K562 (cell line): ENCODE measurements around the gene COQ9. TPM values are rescaled to one million over a fixed set of nuclear protein-coding genes. Genes with fewer than 3 reads are reported as not detected.

Source experiments
- ATF7 ChIP-seq: fragments of 450-650 bp; IDR thresholded peaks from 2 replicates; pipeline ENCODE4 v1.7.1; 2014; ENCODE audit warnings: mild to moderate bottlenecking, moderate library complexity
- BHLHE40 ChIP-seq: IDR thresholded peaks from 2 replicates; pipeline ENCODE4 v1.6.1; 2011; ENCODE audit warnings: low read length, improper control_type of control experiment
- CBFA2T2 ChIP-seq: fragments of 450-650 bp; conservative IDR thresholded peaks from 2 replicates; pipeline ENCODE4 v1.6.1; 2017; ENCODE audit warnings: mild to moderate bottlenecking
- CTBP1 ChIP-seq: fragments of 450-650 bp; IDR thresholded peaks from 2 replicates; pipeline ENCODE4 v1.6.1; 2016; ENCODE audit warnings: borderline replicate concordance
- ELF2 ChIP-seq: fragments of 250-450 bp; sonication (Bioruptor Pico); IDR thresholded peaks from 2 replicates; pipeline ENCODE4 v1.5.0; 2021; ENCODE audit warnings: mild to moderate bottlenecking
- KDM1A ChIP-seq, 2 experiments: fragments of 450-650 bp; IDR thresholded peaks; 2 replicates each; pipeline ENCODE4 v1.6.1; 2016; ENCODE audit warnings: mild to moderate bottlenecking in 2 of 2
- MTA1 ChIP-seq: fragments of 450-650 bp; IDR thresholded peaks from 2 replicates; pipeline ENCODE4 v1.6.1; 2017; ENCODE audit warnings: borderline replicate concordance
- NBN ChIP-seq: fragments of 450-650 bp; IDR thresholded peaks from 2 replicates; pipeline ENCODE4 v1.6.1; 2016; ENCODE audit warnings: low read depth, mild to moderate bottlenecking
- POU5F1 ChIP-seq: fragments of 150-350 bp; IDR thresholded peaks from 2 replicates; pipeline ENCODE4 v1.6.1; 2014; ENCODE audit warnings: borderline replicate concordance, low read length, low read depth, mild to moderate bottlenecking; ENCODE audit not compliant: partially characterized antibody
- RAD51 ChIP-seq: fragments of 450-650 bp; IDR thresholded peaks from 2 replicates; pipeline ENCODE4 v1.7.1; 2016; ENCODE audit warnings: low read depth, mild to moderate bottlenecking, borderline replicate concordance
- SMAD1 ChIP-seq: fragments of 150-350 bp; IDR thresholded peaks from 2 replicates; pipeline ENCODE4 v1.6.1; 2014; ENCODE audit warnings: low read length, low read depth; ENCODE audit not compliant: partially characterized antibody
- SMARCA4 ChIP-seq: fragments of 450-650 bp; IDR thresholded peaks from 2 replicates; pipeline ENCODE4 v1.6.1; 2016
- SRF ChIP-seq, 2 experiments: fragments of 250-450, 450-650 bp in 1 of 2; sonication (Bioruptor Pico) in 1 of 2; sonication (generic) in 1 of 2; formaldehyde crosslinking; IDR thresholded peaks; 2 replicates each; pipeline versions ENCODE4 v1.5.0 to v1.5.1; 2020 to 2022; ENCODE audit warnings: mild to moderate bottlenecking in 1 of 2, missing genetic modification reagents in 1 of 2
- ZEB2 ChIP-seq: fragments of 450-650 bp; IDR thresholded peaks from 2 replicates; pipeline ENCODE4 v1.6.1; 2016
- ZKSCAN1 ChIP-seq: fragments of 150-350 bp; IDR thresholded peaks from 2 replicates; pipeline ENCODE4 v1.6.1; 2016; ENCODE audit warnings: low read depth, low read length
- ZNF133 ChIP-seq: fragments of 250-450 bp; sonication (Bioruptor Pico); IDR thresholded peaks from 2 replicates; pipeline ENCODE4 v1.4.0; 2020; ENCODE audit warnings: mild to moderate bottlenecking
- ZNF263 ChIP-seq: sonication (generic); formaldehyde crosslinking; IDR thresholded peaks from 2 replicates; pipeline ENCODE4 v1.8.0; 2022; ENCODE audit warnings: mild to moderate bottlenecking, missing genetic modification reagents, borderline replicate concordance
- ZNF766 ChIP-seq: fragments of 200-800 bp; sonication (Bioruptor generic); conservative IDR thresholded peaks from 2 replicates; pipeline ENCODE4 v1.6.1; 2016; ENCODE audit warnings: missing genetic modification characterization, missing compliant biosample characterization
- ZNF780A ChIP-seq: fragments of 250-450 bp; sonication (Bioruptor Pico); IDR thresholded peaks from 2 replicates; pipeline ENCODE4 v1.5.0; 2021; ENCODE audit warnings: mild to moderate bottlenecking
- polyA plus RNA-seq, 8 experiments: library from polyadenylated mRNA; depleted of rRNA in 4 of 8; stranded (reverse) in 5 of 8; unstranded in 3 of 8; fragments of >200 nt; fragmentation: Nextera tagmentation in 2 of 8; fragmentation: Illumina TruSeq in 1 of 8; extraction: Ambion mirVana in 2 of 8; extraction: Trizol in 1 of 8; gene quantifications; 2 replicates each; pipeline versions ENCODE4 v1.2.1 to v1.2.3, GENCODE V29; 2011 to 2014; ENCODE audit warnings: inconsistent platforms in 1 of 8, missing spikeins in 1 of 8
- total RNA-seq, 7 experiments: library from RNA; depleted of rRNA in 6 of 7; stranded (reverse); fragments of >200 nt in 6 of 7; fragmentation: Illumina TruSeq in 2 of 7; extraction: Trizol in 2 of 7; gene quantifications; 2 replicates each; pipeline versions ENCODE4 v1.2.1 to v1.2.3, GENCODE V29; 2011 to 2021; ENCODE audit warnings: low replicate concordance in 1 of 7
- TF ChIP-seq, protein P1 (sequence below): sonication (generic); formaldehyde crosslinking; IDR thresholded peaks from 2 replicates; pipeline ENCODE4 v1.8.1; 2023; ENCODE audit warnings: missing genetic modification reagents, mild to moderate bottlenecking, borderline replicate concordance
- TF ChIP-seq, protein P2 (sequence below): fragments of 250-450 bp; sonication (Bioruptor Pico); IDR thresholded peaks from 2 replicates; pipeline ENCODE4 v1.5.0; 2022; ENCODE audit warnings: mild to moderate bottlenecking
- TF ChIP-seq, protein P3 (sequence below): fragments of 450-650 bp; IDR thresholded peaks from 2 replicates; pipeline ENCODE4 v1.6.1; 2016; ENCODE audit warnings: antibody characterized with exemption

Gene COQ9
- total and polyA plus RNA-seq, 9 of the 15 experiments (the other 6 are each of a cell fraction or from before 2014, with no cell fraction given), result 35.0 to 139 (median 71.4) TPM

DNA sequence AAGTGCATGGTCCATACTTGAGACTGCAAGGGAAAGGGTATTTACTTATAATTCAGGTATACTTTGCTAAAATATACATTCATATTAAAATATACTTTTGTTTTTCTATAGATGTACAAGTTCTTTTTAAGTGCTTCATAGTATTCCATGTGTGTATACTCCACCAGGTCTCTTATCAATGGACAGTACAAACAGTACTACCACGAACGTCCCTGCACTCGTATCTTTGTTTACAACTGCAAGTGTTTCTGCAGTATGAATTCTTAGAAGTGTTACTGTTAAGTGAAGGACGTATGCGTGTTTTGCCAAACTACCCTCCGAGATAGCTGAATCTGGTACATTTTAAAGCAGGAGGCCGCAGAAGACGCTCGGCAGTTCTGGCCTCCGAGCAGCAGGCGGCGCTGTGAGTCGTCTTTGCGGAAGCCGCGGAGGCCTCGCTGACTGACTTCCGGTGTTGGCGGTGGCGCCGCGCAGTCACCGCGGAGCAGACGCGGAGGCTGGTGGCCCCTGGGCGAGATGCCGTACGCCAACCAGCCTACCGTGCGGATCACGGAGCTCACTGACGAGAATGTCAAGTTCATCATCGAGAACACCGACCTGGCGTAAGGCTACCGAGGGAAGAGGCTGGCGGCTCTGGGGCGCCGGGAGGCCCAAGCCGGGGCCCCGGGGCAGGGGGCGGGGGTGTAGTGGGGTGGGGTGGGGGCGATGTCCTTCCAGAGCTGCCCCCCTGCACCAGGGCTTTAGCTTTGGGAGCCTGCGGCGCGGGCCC lies 15.1 kb downstream of the COQ9 start, which contains the start of gene POLR2C (continued):
- peak; percentile 73 for TF ChIP-seq SMAD1
- TF ChIP-seq MTA1, result no peak
- TF ChIP-seq ZNF133 (CRISPR knock-in tag), result no peak
- peak; percentile 89 for TF ChIP-seq NBN
- peak in 1 of 2 experiments; percentile 65; a peak in 3 of 4 replicates for TF ChIP-seq KDM1A (IDR thresholded peaks at IDR 0.05)
- TF ChIP-seq, protein P1, sequence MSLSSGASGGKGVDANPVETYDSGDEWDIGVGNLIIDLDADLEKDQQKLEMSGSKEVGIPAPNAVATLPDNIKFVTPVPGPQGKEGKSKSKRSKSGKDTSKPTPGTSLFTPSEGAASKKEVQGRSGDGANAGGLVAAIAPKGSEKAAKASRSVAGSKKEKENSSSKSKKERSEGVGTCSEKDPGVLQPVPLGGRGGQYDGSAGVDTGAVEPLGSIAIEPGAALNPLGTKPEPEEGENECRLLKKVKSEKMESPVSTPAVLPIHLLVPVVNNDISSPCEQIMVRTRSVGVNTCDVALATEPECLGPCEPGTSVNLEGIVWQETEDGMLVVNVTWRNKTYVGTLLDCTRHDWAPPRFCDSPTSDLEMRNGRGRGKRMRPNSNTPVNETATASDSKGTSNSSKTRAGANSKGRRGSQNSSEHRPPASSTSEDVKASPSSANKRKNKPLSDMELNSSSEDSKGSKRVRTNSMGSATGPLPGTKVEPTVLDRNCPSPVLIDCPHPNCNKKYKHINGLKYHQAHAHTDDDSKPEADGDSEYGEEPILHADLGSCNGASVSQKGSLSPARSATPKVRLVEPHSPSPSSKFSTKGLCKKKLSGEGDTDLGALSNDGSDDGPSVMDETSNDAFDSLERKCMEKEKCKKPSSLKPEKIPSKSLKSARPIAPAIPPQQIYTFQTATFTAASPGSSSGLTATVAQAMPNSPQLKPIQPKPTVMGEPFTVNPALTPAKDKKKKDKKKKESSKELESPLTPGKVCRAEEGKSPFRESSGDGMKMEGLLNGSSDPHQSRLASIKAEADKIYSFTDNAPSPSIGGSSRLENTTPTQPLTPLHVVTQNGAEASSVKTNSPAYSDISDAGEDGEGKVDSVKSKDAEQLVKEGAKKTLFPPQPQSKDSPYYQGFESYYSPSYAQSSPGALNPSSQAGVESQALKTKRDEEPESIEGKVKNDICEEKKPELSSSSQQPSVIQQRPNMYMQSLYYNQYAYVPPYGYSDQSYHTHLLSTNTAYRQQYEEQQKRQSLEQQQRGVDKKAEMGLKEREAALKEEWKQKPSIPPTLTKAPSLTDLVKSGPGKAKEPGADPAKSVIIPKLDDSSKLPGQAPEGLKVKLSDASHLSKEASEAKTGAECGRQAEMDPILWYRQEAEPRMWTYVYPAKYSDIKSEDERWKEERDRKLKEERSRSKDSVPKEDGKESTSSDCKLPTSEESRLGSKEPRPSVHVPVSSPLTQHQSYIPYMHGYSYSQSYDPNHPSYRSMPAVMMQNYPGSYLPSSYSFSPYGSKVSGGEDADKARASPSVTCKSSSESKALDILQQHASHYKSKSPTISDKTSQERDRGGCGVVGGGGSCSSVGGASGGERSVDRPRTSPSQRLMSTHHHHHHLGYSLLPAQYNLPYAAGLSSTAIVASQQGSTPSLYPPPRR (CRISPR knock-in tag), result no peak
- TF ChIP-seq CBFA2T2, result no peak
- TF ChIP-seq, protein P2, sequence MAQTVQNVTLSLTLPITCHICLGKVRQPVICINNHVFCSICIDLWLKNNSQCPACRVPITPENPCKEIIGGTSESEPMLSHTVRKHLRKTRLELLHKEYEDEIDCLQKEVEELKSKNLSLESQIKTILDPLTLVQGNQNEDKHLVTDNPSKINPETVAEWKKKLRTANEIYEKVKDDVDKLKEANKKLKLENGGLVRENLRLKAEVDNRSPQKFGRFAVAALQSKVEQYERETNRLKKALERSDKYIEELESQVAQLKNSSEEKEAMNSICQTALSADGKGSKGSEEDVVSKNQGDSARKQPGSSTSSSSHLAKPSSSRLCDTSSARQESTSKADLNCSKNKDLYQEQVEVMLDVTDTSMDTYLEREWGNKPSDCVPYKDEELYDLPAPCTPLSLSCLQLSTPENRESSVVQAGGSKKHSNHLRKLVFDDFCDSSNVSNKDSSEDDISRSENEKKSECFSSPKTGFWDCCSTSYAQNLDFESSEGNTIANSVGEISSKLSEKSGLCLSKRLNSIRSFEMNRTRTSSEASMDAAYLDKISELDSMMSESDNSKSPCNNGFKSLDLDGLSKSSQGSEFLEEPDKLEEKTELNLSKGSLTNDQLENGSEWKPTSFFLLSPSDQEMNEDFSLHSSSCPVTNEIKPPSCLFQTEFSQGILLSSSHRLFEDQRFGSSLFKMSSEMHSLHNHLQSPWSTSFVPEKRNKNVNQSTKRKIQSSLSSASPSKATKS (CRISPR knock-in tag), result no peak
- peak; percentile 76 for TF ChIP-seq ATF7
- peak; percentile 20; the same call in 1 of the 2 replicates for TF ChIP-seq ZNF263 (CRISPR knock-in tag)
- no peak for TF ChIP-seq RAD51
- peak; percentile 26; the same call in 1 of the 2 replicates for TF ChIP-seq BHLHE40
- peak; percentile 53; the same call in 1 of the 2 replicates for TF ChIP-seq CTBP1
- no peak for TF ChIP-seq ZEB2
- peak; percentile 87 for TF ChIP-seq ELF2 (CRISPR knock-in tag)
- TF ChIP-seq ZKSCAN1, result 0 out of 2 replicates have a peak, but pooled peaks have one; percentile 31
- peak in 1 of 2 experiments; percentile 60; a peak in 1 of 4 replicates for TF ChIP-seq SRF (CRISPR knock-in tag; IDR thresholded peaks at IDR 0.05)
- TF ChIP-seq, protein P3, sequence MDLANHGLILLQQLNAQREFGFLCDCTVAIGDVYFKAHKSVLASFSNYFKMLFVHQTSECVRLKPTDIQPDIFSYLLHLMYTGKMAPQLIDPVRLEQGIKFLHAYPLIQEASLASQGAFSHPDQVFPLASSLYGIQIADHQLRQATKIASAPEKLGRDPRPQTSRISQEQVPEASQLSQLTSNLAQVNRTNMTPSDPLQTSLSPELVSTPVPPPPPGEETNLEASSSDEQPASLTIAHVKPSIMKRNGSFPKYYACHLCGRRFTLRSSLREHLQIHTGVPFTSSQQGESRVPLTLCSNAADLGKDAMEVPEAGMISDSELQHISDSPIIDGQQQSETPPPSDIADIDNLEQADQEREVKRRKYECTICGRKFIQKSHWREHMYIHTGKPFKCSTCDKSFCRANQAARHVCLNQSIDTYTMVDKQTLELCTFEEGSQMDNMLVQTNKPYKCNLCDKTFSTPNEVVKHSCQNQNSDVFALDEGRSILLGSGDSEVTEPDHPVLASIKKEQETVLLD, result no peak
- peak; percentile 55; the same call in 1 of the 2 replicates for TF ChIP-seq ZNF766 (CRISPR knock-in tag)
- no peak for TF ChIP-seq POU5F1
- no peak for TF ChIP-seq ZNF780A (CRISPR knock-in tag)
- TF ChIP-seq SMARCA4, result no peak
